CD4-positive, alpha-beta T cell treated with Interleukin-17A for 1 hour (primary cell): ENCODE results near the gene CYB561.
A peak's percentile ranks its signal among the peaks of the same experiment; 100 is the strongest.
"Not testable (repeated sequence)": the region's sequence is repeated elsewhere in the genome, so short reads cannot be mapped to it uniquely, and the experiment has no call there.

Experiments
- DNase-seq: peaks from one replicate; pipeline ENCODE4 v3.0.0-alpha.2; 2020

CYB561 gene

GRCh38 chr17:63478814-63479494 lies 32.8 kb upstream of the CYB561 start:
- peak; percentile 84 for DNase-seq

GRCh38 chr17:63477480-63478440 lies 31.7 kb upstream of the CYB561 start:
- no peak for DNase-seq

DNA sequence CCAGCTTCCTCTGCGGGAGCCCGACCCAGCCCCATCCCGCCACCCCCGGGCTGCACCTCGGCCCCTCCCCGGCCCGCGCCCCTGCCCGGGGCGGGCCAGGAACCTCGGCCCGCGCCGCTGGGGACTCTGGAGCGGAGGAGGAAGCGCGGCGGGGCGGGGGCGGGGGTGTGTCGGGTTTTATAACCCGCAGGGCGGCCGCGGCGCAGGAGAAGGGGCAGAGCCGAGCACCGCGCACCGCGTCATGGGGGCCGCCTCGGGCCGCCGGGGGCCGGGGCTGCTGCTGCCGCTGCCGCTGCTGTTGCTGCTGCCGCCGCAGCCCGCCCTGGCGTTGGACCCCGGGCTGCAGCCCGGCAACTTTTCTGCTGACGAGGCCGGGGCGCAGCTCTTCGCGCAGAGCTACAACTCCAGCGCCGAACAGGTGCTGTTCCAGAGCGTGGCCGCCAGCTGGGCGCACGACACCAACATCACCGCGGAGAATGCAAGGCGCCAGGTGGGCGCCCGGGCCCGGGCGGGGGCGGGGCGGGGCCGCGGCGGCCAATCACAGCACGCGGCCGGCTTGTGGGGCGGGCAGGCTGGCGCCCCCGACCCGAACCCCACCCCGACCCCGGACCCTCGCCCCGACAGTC lies 30.9 kb upstream of the CYB561 start, which contains the start of gene ACE:
ACE (plus strand) TSS at position 208 of the 626 bp plus-strand sequence; CDS start at position 242, 34 bp downstream.
- DNase-seq = peak; percentile 48

- DNase-seq = peak; percentile 15
Observed at GRCh38 chr17:63476459-63476853, 30.4 kb upstream of the CYB561 start.

DNA sequence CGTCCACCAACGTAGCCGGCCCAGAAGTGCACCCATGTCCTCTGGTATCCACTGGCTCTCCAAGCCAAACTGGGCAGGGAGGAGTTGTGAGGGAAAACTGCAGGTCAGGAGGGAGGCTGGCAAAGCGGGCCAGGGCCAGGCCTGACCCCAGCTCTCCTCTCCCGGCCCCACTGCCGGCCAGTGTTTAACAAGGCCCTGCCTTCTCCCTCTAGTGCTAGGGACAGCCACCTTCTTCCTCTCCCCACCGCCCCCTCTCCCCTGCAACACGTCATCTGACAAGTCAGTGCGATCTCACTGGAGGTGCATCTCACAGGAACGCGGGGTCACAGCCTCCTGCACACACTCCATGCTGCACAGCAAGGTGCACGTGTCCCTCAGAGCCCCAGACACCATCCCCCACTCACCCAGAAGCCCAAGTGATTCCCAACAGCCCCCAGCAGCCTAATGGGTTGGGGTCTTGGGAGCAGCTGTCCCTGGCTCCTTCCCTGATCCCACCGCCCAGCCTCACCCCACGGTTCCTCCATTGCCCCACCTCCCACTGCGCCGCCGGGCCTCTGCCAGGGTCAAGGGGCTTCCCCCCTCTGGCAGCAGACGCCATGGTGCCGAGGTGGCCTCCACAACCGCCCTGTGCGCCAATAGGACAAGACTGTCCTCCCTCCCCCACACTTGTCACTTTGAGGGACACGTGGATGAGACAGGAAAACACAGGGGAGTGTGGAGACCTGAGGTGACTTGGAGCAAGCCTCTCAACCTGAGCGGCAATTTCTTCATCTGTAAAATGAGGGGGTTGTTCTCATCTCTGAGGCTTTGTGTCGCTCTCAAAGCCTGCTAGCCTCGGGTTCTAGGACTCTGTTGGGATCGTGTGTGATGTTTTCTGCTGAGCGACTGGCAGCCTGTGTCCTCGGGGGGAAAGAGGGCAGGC lies 29.6 kb upstream of the CYB561 start:
- DNase-seq = no peak

DNA sequence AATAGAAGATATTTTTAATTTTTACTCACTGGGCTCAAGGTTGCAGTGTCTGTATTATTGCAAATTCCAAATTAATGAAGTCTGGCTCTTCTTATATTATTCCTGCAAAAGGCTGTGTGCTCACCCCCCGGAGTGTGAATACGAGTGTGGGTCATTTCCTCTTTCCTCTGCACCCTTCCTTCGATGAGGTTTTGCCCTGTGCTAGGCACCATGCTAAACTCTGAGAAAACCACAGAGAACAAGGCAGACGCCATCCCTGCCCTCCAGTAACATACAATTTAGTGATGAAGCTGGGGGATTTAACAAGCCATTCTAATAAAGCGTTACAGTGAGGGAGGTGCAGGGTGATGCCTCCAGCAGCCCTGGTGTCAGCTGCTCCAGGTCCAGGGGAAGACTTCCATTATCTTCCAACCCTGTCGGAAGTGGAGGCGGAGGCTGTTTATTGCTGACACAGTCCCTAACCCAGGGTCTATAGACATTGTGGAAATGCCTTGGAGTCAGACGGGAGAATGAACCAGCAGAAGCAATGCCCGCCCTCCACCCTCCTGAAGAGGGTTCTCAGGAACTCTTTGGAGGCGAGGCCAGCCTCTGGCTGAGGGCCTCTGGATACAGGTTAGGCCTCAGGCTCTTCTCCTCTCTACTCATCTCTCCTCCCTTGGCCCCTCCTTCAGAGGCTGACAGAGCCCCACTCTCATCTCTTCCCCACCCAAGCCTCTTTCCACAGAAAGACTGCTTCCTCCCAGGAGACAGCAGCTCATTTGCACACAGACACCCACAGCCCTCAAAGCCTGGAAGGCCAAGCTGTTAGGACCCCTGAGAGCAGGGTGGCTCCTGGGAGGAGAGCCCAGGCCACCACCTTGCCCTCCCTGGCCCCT lies 28.7 kb upstream of the CYB561 start:
- no peak for DNase-seq

- DNase-seq = no peak
Observed at GRCh38 chr17:63474174-63474573, 28.1 kb upstream of the CYB561 start.

DNA sequence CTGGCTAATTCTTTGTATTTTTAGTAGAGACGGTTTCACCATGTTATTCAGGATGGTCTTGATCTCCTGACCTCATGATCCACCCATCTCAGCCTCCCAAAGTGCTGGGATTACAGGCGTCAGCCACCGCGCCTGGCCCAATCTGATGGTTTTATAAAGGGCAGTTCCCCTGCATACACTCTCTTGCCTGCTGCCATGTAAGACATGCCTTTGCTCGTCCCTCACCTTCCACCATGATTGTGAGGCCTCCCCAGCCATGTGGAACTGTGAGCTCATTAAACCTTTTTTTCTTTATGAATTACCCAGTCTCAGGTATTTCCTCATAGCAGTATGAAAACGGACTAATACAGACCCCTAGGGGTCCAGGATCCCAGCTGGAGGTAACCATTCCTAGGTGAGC lies 22.0 kb upstream of the CYB561 start:
- not testable (repeated sequence) for DNase-seq

DNA sequence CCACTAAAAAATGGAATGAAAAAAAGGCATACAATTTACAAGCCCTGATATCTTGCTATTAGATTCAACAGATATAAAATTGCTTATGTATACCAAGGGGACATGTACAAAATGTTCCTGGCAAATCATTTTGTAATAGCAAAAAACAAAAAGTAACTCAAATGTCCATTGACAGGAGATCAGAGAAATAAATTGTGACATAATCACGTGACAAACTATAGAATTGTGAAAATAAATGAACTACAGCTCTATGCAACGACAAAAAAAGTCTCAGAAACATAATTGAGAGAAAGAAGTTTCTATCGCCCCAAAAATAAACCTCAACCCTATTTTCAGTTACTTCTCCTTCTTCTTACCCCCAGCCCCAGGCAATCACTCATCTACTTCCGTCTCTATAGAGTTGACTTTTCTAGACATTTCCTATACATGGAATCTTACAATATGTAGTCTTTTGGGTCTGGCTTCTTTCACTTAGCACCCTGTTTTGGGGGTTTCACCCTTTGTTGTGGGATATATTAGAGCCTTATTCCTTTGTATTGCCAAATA lies 18.7 kb upstream of the CYB561 start:
- DNase-seq = no peak

DNA sequence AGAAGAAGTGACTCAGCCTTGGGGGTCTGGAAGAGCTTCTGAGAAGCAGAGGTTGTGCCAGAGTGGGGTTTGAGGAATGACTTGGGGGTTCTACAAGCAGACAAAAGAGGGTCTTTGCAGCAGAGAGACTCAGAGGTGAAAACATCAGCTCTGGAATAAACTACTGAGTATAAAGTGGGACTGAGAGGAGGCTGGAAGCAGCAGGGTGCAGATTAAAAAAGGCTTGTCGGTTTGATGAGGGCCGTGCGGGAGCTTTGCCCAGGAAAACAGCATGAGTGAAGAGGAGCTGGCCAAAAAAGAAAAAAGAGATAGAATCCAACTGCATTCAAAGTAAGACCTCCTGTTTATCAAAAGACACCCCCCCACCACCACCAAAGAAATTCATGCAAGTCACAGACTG lies 17.7 kb upstream of the CYB561 start:
- DNase-seq = no peak

DNA sequence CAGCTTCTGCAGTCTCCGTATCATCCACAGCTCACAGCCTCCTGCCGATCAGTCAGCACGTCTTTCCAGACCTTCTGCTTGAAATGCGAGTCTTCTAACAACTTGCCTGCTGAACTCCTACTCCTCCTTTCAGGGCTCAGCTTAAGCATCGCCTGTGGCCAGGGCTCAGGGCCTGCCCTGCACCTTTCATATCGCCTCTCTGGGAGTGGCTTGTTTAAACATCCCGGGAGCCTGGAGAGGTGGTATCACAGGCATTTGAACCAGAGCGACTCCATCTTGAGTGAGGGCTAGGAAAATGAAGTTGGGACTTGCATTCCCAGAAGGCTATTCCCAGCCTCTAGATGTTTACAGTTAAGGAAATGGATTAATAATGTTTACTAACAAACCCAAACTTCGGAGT lies 13.9 kb upstream of the CYB561 start:
- no peak for DNase-seq

DNA sequence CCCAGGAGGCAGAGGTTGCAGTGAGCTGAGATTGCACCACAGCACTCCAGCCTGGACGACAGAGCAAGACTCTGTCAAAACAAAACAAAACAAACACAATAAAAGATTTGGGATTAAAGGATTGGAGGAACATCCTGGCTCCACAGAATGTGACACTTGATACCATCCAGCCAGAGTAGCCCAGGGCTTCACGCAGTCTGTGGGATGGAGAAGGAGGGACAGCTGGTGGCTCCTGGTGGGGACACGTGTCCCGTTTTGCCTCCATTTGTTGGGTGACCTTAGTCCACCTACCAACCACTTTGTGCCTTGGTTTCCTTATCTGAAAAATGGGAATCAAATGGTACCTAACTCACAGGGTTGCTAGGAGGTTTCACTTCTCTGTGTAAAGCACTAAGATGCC lies 12.4 kb upstream of the CYB561 start:
- DNase-seq = no peak

DNA sequence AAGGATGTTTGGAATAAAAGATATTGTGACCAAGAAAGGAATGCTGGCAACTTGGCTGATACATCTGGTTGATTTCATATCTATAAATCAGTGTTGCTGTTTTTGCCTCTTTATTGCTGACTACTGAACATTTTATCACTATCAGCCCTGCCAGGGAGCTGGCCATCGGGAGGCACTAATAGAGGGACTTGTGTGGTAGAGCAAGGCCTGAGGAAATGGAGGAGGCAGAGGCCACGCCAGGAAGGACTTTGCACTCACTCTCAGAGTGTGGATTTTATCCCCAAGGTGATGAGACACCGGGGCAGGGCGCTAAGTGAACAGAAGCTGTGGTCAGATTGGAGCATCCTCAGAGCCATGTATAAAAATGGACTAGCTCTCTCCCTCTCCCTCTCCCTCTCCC lies 9.3 kb upstream of the CYB561 start:
- DNase-seq = no peak

DNA sequence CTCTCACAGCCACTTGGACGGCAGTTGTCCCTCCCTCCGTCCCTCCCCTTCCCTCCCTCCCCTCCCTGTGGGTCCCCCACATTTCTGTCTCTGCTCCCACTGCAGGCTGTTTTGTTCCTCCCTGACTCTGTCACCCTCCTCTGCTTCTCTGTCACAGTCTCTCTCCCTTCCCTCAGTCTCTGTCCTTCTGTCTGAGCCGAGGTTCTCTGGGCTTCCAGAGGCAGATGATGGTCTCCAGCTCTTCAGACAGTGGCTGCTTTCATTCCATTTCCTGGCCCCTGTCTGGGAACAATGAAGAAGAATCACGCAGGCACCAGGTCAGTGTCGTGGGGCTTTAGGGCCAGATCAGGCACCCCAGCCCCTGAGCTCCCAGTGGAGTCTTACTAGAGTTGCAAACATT lies 8.8 kb upstream of the CYB561 start:
- DNase-seq = no peak

- not testable (repeated sequence) for DNase-seq
Observed at GRCh38 chr17:63454357-63454756, 8.3 kb upstream of the CYB561 start.

GRCh38 chr17:63452962-63453551 lies 7.0 kb upstream of the CYB561 start:
- no peak for DNase-seq

GRCh38 chr17:63452046-63452961 lies 6.2 kb upstream of the CYB561 start:
- no peak for DNase-seq

DNA sequence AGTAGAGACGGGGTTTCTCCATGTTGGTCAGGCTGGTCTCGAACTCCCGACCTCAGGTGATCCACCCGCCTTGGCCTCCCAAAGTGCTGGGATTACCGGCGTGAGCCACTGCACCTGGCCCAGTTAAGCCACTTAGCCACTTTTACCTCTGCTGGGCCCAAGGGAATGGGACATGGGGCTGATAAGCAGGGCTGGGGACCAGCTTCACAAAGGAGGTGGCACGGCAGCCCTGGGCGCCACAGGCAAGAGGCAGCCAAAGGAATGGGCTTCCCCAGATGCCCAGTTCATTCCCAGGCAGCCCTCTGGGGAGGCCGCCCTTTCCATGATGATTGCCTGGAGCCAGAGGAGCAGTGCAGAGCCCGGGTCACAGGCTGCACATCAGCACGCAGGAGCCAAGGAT lies 5.0 kb upstream of the CYB561 start:
- no peak for DNase-seq

- DNase-seq = no peak
Observed at GRCh38 chr17:63450551-63450950, 4.4 kb upstream of the CYB561 start.

- no peak for DNase-seq
Observed at GRCh38 chr17:63448655-63449054, 2.5 kb upstream of the CYB561 start.
